ENCODE results near the gene CST7.
"Not testable (repeated sequence)": the region's sequence is repeated elsewhere in the genome, so short reads cannot be mapped to it uniquely, and the experiment has no call there.

The CST7 gene

DNA sequence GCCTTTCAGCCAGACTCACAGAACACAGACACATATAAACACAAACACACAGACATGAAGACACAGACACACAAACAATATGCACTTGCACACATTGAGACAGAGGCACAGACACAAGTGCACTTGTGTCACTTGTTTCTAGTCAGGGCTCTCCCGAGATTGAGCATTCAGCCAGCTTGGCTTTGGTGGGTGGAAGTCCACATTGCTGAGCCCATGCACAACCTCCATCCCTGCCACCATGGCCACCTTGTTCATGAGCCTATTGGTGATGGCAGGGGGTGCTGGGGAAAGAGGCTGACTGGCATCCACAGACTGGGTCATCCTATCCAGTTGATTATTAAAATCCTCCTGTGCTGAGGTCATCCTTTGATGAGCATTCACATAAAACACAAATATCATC is 11.5 kb upstream of the CST7 start:
- DNase-seq (ENCODE audit: low read depth, low spot score): no peak
- H3K9ac ChIP-seq (ENCODE audit: insufficient read length, low read depth): no peak overlapping the region
- peaks cover 24% of the 10 kb centered on the region; the same call in 1 of the 2 replicates for H3K9me3 ChIP-seq (ENCODE audit: insufficient read depth, low read length)
- H3K27me3 ChIP-seq (ENCODE audit: insufficient read depth, insufficient read length): no peaks in the 10 kb centered on the region
- TF ChIP-seq SUZ12 (IDR thresholded peaks at IDR 0.05; ENCODE audit: extremely low read depth, insufficient read depth, insufficient read length) (no peak), YY1 (IDR thresholded peaks at IDR 0.05; ENCODE audit: insufficient read depth, insufficient read length) (no peak), ZNF274 (IDR thresholded peaks at IDR 0.05; ENCODE audit: low read depth, low read length) (no peak)
- no peak overlapping the region for H3K4me3 ChIP-seq (ENCODE audit: insufficient read length, low read depth)
- H3K4me1 ChIP-seq (ENCODE audit: insufficient read depth, insufficient read length): no peaks in the 10 kb centered on the region
- H3K36me3 ChIP-seq (ENCODE audit: insufficient read depth, insufficient read length, low read length): no peaks in the 10 kb centered on the region

DNA sequence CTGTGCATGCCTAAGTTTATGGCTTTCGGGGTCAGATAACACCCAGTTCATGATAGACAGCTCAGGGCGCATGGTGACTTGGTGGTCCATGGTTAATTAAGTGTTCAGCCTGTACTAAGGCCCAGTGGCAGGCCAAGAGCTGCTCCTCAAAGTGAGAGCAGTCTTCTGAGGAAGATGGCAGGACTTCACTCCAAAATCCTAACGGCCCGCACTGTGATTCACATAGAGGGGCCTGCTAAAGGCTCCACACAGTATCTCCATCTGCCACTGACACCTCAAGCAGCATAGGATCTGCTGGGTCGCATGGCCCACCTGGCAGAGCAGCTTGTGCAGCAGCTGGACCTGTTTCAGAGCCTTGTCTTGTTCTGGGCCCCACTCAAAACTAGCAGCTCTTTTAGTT is 10.6 kb upstream of the CST7 start:
- TF ChIP-seq YY1 (IDR thresholded peaks at IDR 0.05; ENCODE audit: insufficient read depth, insufficient read length): no peak
- TF ChIP-seq ZNF274 (IDR thresholded peaks at IDR 0.05; ENCODE audit: low read depth, low read length): no peak
- no peak for TF ChIP-seq SUZ12 (IDR thresholded peaks at IDR 0.05; ENCODE audit: extremely low read depth, insufficient read depth, insufficient read length)
- H3K9ac ChIP-seq (ENCODE audit: insufficient read length, low read depth): no peak overlapping the region
- no peaks in the 10 kb centered on the region for H3K36me3 ChIP-seq (ENCODE audit: insufficient read depth, insufficient read length, low read length)
- no peak for DNase-seq (ENCODE audit: low read depth, low spot score)
- H3K9me3 ChIP-seq (ENCODE audit: insufficient read depth, low read length): peaks cover 24% of the 10 kb centered on the region; the same call in 1 of the 2 replicates
- no peak overlapping the region for H3K4me3 ChIP-seq (ENCODE audit: insufficient read length, low read depth)
- H3K4me1 ChIP-seq (ENCODE audit: insufficient read depth, insufficient read length): no peaks in the 10 kb centered on the region
- no peaks in the 10 kb centered on the region for H3K27me3 ChIP-seq (ENCODE audit: insufficient read depth, insufficient read length)

DNA sequence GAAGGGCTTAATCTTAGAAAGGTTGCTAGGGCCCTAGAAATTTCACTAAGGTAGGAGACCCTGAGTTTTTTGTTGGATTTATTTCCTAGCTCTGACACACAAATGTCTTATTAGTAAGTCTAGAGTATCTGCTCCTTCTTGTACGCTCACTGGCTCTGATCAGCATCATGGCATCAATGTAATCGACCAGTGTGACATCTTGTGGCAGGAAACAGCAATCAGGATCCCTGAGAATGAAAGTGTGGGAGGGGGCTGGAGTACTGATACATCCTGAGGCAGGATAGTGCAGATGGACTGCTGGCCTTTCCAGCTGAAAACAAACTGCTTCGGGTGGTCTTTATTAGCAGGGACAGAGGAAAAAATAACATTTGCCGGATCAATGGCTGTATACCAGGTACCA is 10.0 kb upstream of the CST7 start:
- no peak overlapping the region for H3K9ac ChIP-seq (ENCODE audit: insufficient read length, low read depth)
- H3K4me1 ChIP-seq (ENCODE audit: insufficient read depth, insufficient read length): no peaks in the 10 kb centered on the region
- H3K9me3 ChIP-seq (ENCODE audit: insufficient read depth, low read length): peaks cover 24% of the 10 kb centered on the region; the same call in 1 of the 2 replicates
- no peak overlapping the region for H3K4me3 ChIP-seq (ENCODE audit: insufficient read length, low read depth)
- H3K36me3 ChIP-seq (ENCODE audit: insufficient read depth, insufficient read length, low read length): no peaks in the 10 kb centered on the region
- no peaks in the 10 kb centered on the region for H3K27me3 ChIP-seq (ENCODE audit: insufficient read depth, insufficient read length)
- no peak for TF ChIP-seq ZNF274 (IDR thresholded peaks at IDR 0.05; ENCODE audit: low read depth, low read length)
- no peak for TF ChIP-seq YY1 (IDR thresholded peaks at IDR 0.05; ENCODE audit: insufficient read depth, insufficient read length)
- no peak for TF ChIP-seq SUZ12 (IDR thresholded peaks at IDR 0.05; ENCODE audit: extremely low read depth, insufficient read depth, insufficient read length)
- no peak for DNase-seq (ENCODE audit: low read depth, low spot score)

DNA sequence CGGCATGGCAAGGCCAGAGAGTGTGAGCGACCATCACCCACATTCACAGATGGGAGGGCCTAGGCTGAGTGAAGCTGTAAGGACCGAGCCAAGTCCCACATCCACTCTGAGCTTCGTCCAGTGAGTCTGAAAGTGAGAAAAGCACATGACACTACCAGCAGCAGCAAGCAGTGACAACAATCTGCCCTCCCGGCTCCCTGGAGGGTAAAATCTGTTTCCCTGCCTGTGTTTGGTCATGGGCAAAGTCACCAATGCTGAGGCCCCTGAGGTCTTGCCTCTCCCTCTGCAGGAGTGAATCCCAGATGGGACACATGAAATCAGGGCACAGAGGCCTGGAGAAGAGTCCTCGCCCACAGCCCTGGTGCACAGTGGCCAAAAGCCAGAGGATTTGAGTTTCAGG is 6.4 kb upstream of the CST7 start:
- no peak for DNase-seq (ENCODE audit: low read depth, low spot score)
- no peaks in the 10 kb centered on the region for H3K36me3 ChIP-seq (ENCODE audit: insufficient read depth, insufficient read length, low read length)
- H3K9me3 ChIP-seq (ENCODE audit: insufficient read depth, low read length): 0 out of 2 replicates have a peak, but pooled peaks cover 15% of the 10 kb centered on the region
- H3K9ac ChIP-seq (ENCODE audit: insufficient read length, low read depth): no peak overlapping the region
- TF ChIP-seq YY1 (IDR thresholded peaks at IDR 0.05; ENCODE audit: insufficient read depth, insufficient read length) (no peak), SUZ12 (IDR thresholded peaks at IDR 0.05; ENCODE audit: extremely low read depth, insufficient read depth, insufficient read length) (no peak), ZNF274 (IDR thresholded peaks at IDR 0.05; ENCODE audit: low read depth, low read length) (no peak)
- H3K4me3 ChIP-seq (ENCODE audit: insufficient read length, low read depth): no peak overlapping the region
- no peaks in the 10 kb centered on the region for H3K27me3 ChIP-seq (ENCODE audit: insufficient read depth, insufficient read length)
- no peaks in the 10 kb centered on the region for H3K4me1 ChIP-seq (ENCODE audit: insufficient read depth, insufficient read length)

DNA sequence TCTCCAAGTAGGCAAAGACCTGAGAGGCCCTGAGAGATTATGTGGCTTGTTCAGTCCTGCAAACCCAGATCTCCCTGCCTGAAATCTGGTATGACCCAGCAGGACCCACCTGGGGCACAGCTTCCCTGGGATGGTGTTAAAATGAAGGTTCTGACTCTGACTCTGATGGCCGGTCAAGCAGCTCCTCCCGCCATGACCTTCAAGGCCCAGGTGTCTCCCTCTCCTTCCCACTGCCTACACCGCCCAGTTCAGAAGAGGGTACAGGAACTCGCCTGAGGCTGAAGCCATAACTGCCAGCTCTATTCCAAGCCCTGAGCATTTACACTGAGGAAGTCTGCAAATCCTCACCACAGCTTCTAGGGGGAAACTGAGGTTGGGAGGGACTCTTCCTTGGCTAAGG is 5.9 kb upstream of the CST7 start:
- Histone ChIP-seq H3K36me3 (ENCODE audit: insufficient read depth, insufficient read length, low read length) (no peaks in the 10 kb centered on the region), H3K27me3 (ENCODE audit: insufficient read depth, insufficient read length) (no peaks in the 10 kb centered on the region), H3K4me3 (ENCODE audit: insufficient read length, low read depth) (no peak overlapping the region), H3K4me1 (ENCODE audit: insufficient read depth, insufficient read length) (no peaks in the 10 kb centered on the region), H3K9ac (ENCODE audit: insufficient read length, low read depth) (no peak overlapping the region), H3K9me3 (ENCODE audit: insufficient read depth, low read length) (0 out of 2 replicates have a peak, but pooled peaks cover 15% of the 10 kb centered on the region)
- no peak for DNase-seq (ENCODE audit: low read depth, low spot score)
- TF ChIP-seq YY1 (IDR thresholded peaks at IDR 0.05; ENCODE audit: insufficient read depth, insufficient read length) (no peak), SUZ12 (IDR thresholded peaks at IDR 0.05; ENCODE audit: extremely low read depth, insufficient read depth, insufficient read length) (no peak), ZNF274 (IDR thresholded peaks at IDR 0.05; ENCODE audit: low read depth, low read length) (no peak)

DNA sequence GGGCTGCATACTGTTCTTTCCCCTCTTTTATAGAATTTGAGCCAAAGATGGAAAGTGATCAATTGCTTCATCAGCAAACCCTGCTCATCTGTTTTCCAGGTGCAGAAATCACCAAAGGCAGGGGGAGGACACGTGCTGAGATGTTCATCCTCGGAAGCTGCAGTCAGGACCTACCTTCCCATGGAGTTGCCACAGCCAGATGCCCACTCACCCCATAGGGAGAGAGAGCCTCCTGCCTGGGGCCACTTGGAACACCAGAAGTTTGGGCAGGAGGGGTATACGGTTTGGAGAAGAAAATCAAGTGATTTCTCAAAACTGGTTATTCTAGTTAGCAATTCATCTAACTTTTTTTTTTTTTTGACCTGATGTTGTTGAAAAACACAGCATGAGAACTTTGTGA is 5.3 kb upstream of the CST7 start:
- Histone ChIP-seq H3K27me3 (ENCODE audit: insufficient read depth, insufficient read length) (no peaks in the 10 kb centered on the region), H3K4me3 (ENCODE audit: insufficient read length, low read depth) (no peak overlapping the region), H3K9ac (ENCODE audit: insufficient read length, low read depth) (no peak overlapping the region), H3K9me3 (ENCODE audit: insufficient read depth, low read length) (0 out of 2 replicates have a peak, but pooled peaks cover 15% of the 10 kb centered on the region), H3K4me1 (ENCODE audit: insufficient read depth, insufficient read length) (no peaks in the 10 kb centered on the region), H3K36me3 (ENCODE audit: insufficient read depth, insufficient read length, low read length) (no peaks in the 10 kb centered on the region)
- no peak for TF ChIP-seq SUZ12 (IDR thresholded peaks at IDR 0.05; ENCODE audit: extremely low read depth, insufficient read depth, insufficient read length)
- no peak for TF ChIP-seq YY1 (IDR thresholded peaks at IDR 0.05; ENCODE audit: insufficient read depth, insufficient read length)
- no peak for TF ChIP-seq ZNF274 (IDR thresholded peaks at IDR 0.05; ENCODE audit: low read depth, low read length)
- DNase-seq (ENCODE audit: low read depth, low spot score): no peak

DNA sequence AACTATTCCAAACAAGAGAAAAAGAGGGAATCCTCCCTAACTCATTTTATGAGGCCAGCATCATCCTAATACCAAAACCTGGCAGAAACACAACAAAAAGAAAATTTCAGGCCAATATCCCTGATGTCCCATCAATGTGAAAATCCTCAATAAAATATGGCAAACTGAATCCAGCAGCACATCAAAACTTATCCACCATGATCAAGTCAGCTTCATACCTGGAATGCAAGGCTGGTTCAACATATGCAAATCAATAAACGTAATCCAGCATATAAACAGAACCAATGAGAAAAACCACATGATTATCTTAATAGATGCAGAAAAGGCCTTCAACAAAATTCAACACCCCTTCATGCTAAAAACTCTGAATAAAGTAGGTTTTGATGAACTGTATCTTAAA is 2.7 kb upstream of the CST7 start:
- H3K4me1 ChIP-seq (ENCODE audit: insufficient read depth, insufficient read length); H3K36me3 ChIP-seq (ENCODE audit: insufficient read depth, insufficient read length, low read length); DNase-seq (ENCODE audit: low read depth, low spot score); H3K4me3 ChIP-seq (ENCODE audit: insufficient read length, low read depth); H3K9me3 ChIP-seq (ENCODE audit: insufficient read depth, low read length); H3K27me3 ChIP-seq (ENCODE audit: insufficient read depth, insufficient read length); H3K9ac ChIP-seq (ENCODE audit: insufficient read length, low read depth): not testable (repeated sequence)

DNA sequence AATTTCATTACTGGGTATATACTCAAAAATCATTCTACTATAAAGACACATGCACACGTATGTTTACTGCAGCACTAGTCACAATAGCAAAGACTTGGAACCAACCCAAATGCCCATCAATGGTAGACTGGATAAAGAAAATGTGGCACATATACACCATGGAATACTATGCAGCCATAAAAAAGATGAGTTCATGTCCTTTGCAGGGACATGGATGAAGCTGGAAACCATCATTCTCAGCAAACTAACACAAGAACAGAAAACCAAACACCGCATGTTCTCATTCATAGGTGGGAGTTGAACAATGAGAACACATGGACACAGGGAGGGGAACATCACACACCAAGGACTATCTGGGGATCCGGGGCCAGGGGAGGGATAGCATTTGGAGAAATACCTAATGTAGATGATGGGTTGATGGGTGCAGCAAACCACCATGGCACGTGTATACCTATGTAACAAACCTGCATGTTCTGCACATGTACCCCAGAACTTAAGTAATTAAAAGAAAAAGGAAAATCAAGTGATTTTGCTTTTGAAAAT is 602 bp upstream of the CST7 start:
- H3K9me3 ChIP-seq (ENCODE audit: insufficient read depth, low read length); H3K36me3 ChIP-seq (ENCODE audit: insufficient read depth, insufficient read length, low read length); H3K9ac ChIP-seq (ENCODE audit: insufficient read length, low read depth); H3K4me1 ChIP-seq (ENCODE audit: insufficient read depth, insufficient read length); DNase-seq (ENCODE audit: low read depth, low spot score); H3K4me3 ChIP-seq (ENCODE audit: insufficient read length, low read depth); H3K27me3 ChIP-seq (ENCODE audit: insufficient read depth, insufficient read length): not testable (repeated sequence)

Measured in NT2/D1 (cell line).